ENCODE data around the gene TBC1D22A. TPM values are rescaled to one million over a fixed set of nuclear protein-coding genes. Genes with fewer than 3 reads are reported as not detected.

TBC1D22A gene
- total and polyA plus RNA-seq, 10 of the 15 experiments (the other 5 are each of a cell fraction or from before 2014, with no cell fraction given): 0.63 to 44.7 (median 27.4) TPM

GRCh38 chr22:46794067-46794466, 31.6 kb downstream of the TBC1D22A start:
- WGBS (ENCODE audit: insufficient coverage, insufficient replicate concordance, low lambda C conversion rate, missing lambda C conversion rate): 88% methylated on average over 12 of the region's 12 CpGs
- Histone ChIP-seq H3K4me2 (ENCODE audit: control insufficient read depth, insufficient read depth) (no peak overlapping the region), H3K4me1 (ENCODE audit: control insufficient read depth, insufficient read depth, low read length) (peaks cover 12% of the 10 kb centered on the region; the same call in 1 of the 2 replicates), H2AFZ (ENCODE audit: control insufficient read depth, low read depth, low read length) (no peak overlapping the region), H3K9ac (ENCODE audit: control insufficient read depth, insufficient read depth, low read length) (no peak overlapping the region), H3K4me3 (no peak overlapping the region), H3K9me3 (replicated peaks; ENCODE audit: control insufficient read depth, insufficient read depth, low read length) (no peaks in the 10 kb centered on the region), H4K20me1 (ENCODE audit: control insufficient read depth, insufficient read depth) (no peaks in the 10 kb centered on the region), H3K36me3 (ENCODE audit: control insufficient read depth in 2 of 2, insufficient read depth in 2 of 2, low read length in 1 of 2) (peaks cover 30 to 46% of the 10 kb centered on the region in 2 experiments), H3K27me3 (replicated peaks in 1 of 2; ENCODE audit: control insufficient read depth in 2 of 2, insufficient read depth in 2 of 2, low read length in 1 of 2) (no peaks in the 10 kb centered on the region), H3K27ac (ENCODE audit: control insufficient read depth, insufficient read depth) (no peak overlapping the region), H3K79me2 (ENCODE audit: control insufficient read depth, insufficient read depth, low read length) (peaks cover 24% of the 10 kb centered on the region)
- ChIA-PET CTCF (interaction anchor here (1.1 to 1.8 kb wide), 3 partner anchors 9 to 35 kb away, joined by 5 to 10 read pairs (median 6); no protein-coding TSS in a partner anchor), RAD21 (ENCODE audit: unreplicated experiment) (interaction anchor here (1.0 kb wide), 2 partner anchors 19 to 35 kb away, joined by 3 read pairs; no protein-coding TSS in a partner anchor), POLR2A (no interaction called here), SMC1A (ENCODE audit: uncharacterized antibody, unreplicated experiment) (no interaction called here)
- in situ Hi-C loops (cut with MboI): no loop called here
- intact Hi-C loops (cut with micrococcal nuclease; ENCODE audit: unreplicated experiment): no loop called here
- ATAC-seq (no peak), DNase-seq (ENCODE audit: low read depth, low spot score) (no peak), FAIRE-seq (no peak)
- BruUV-seq (replicated peaks): no TSS peak
- TF ChIP-seq ZNF207 (IDR thresholded peaks at IDR 0.05; ENCODE audit: borderline replicate concordance) (no peak), GATAD2B (conservative IDR thresholded peaks at IDR 0.05; ENCODE audit: low read depth) (no peak), BMI1 (IDR thresholded peaks at IDR 0.05; ENCODE audit: borderline replicate concordance) (no peak), KDM1A (IDR thresholded peaks at IDR 0.05; ENCODE audit: borderline replicate concordance) (no peak), CBX3 (IDR thresholded peaks at IDR 0.05; ENCODE audit: borderline replicate concordance, low read depth) (no peak), CTCF (IDR thresholded peaks at IDR 0.05 in 2 of 3, conservative IDR thresholded peaks at IDR 0.05 in 1 of 3; ENCODE audit: control insufficient read depth in 2 of 3, extremely low read depth in 1 of 3, insufficient read depth in 1 of 3, low read depth in 3 of 3, low read length in 3 of 3) (no peak), TCF7 (IDR thresholded peaks at IDR 0.05; ENCODE audit: borderline replicate concordance) (no peak), PML (IDR thresholded peaks at IDR 0.05; ENCODE audit: low read length) (no peak), BRCA1 (IDR thresholded peaks at IDR 0.05; ENCODE audit: low read depth, low read length) (no peak), NFYA (IDR thresholded peaks at IDR 0.05; ENCODE audit: borderline replicate concordance, low read depth, low read length) (no peak), YY1 (IDR thresholded peaks at IDR 0.05; ENCODE audit: low read depth, low read length) (no peak), RB1 (IDR thresholded peaks at IDR 0.05; ENCODE audit: borderline replicate concordance) (no peak), POLR2AphosphoS5 (IDR thresholded peaks at IDR 0.05; ENCODE audit: low read length) (no peak), PRDM15 (CRISPR knock-in tag; IDR thresholded peaks at IDR 0.05) (no peak), NFXL1 (IDR thresholded peaks at IDR 0.05; ENCODE audit: borderline replicate concordance) (no peak), SPI1 (IDR thresholded peaks at IDR 0.05; ENCODE audit: borderline replicate concordance, insufficient read depth, low read depth, low read length) (no peak), NFIC (IDR thresholded peaks at IDR 0.05; ENCODE audit: low read depth, low read length) (no peak), FOS (IDR thresholded peaks at IDR 0.05; ENCODE audit: borderline replicate concordance, extremely low read depth, insufficient read length) (no peak), HDGF (IDR thresholded peaks at IDR 0.05) (no peak)
- TF ChIP-seq, protein P1, sequence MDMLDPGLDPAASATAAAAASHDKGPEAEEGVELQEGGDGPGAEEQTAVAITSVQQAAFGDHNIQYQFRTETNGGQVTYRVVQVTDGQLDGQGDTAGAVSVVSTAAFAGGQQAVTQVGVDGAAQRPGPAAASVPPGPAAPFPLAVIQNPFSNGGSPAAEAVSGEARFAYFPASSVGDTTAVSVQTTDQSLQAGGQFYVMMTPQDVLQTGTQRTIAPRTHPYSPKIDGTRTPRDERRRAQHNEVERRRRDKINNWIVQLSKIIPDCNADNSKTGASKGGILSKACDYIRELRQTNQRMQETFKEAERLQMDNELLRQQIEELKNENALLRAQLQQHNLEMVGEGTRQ (IDR thresholded peaks at IDR 0.05; ENCODE audit: borderline replicate concordance, low read depth, low read length): no peak

All from GM12878 (cell line).